Panc1 (cell line): Measurements from ENCODE around the gene SLC9A9. TPM values are rescaled to one million over a fixed set of nuclear protein-coding genes. Genes with fewer than 3 reads are reported as not detected.

Experiments
- ATAC-seq: fragments of 200-7000 bp; cut with Tn5 transposase; 2 replicates; pipeline ENCODE4 v1.9.1; 2020; ENCODE audit warnings: mild to moderate bottlenecking, moderate library complexity
- BruUV-seq: library from RNA; stranded (reverse); fragments of 400-500 nt; replicated peaks from 2 replicates; lab custom pipeline; 2021; lab: Mats Ljungman, UMichigan
- CTCF ChIA-PET: fragments of 300-600 bp; sonication (Branson Sonifier 250); formaldehyde crosslinking; loops from one replicate; lab custom pipeline; 2022; ENCODE audit warnings: antibody characterized with exemption; lab: Charles Lee
- POLR2A ChIA-PET: fragments of 300-600 bp; sonication (Branson Sonifier 250); formaldehyde crosslinking; loops from one replicate; lab custom pipeline; 2022; ENCODE audit warnings: antibody characterized with exemption; lab: Charles Lee
- DNase-seq: peaks from one replicate; pipeline ENCODE4 v3.0.0-alpha.2; 2010; ENCODE audit warnings: low read depth, low spot score
- H3K27ac ChIP-seq: 2 replicates; pipeline ENCODE4 v1.5.1; 2011; ENCODE audit warnings: mild to moderate bottlenecking, low read length, inconsistent platforms
- H3K27me3 ChIP-seq: fragments of 200-500 bp; sonication (Bioruptor generic); 2 replicates; pipeline ENCODE4 v1.6.0; 2014; ENCODE audit warnings: low read length, inconsistent platforms; ENCODE audit not compliant: control insufficient read depth, insufficient read depth
- H3K36me3 ChIP-seq: fragments of 200-500 bp; sonication (Bioruptor generic); 2 replicates; pipeline ENCODE4 v1.5.1; 2014; ENCODE audit warnings: inconsistent platforms, mild to moderate bottlenecking, low read length, moderate library complexity; ENCODE audit not compliant: control insufficient read depth, insufficient read depth
- H3K4me1 ChIP-seq: 2 replicates; pipeline ENCODE4 v1.5.1; 2011; ENCODE audit warnings: inconsistent platforms, mild to moderate bottlenecking, low read length, moderate library complexity; ENCODE audit not compliant: control insufficient read depth, insufficient read depth
- H3K4me3 ChIP-seq, 2 experiments: 2 replicates each; pipeline ENCODE4 v1.5.1; 2011 to 2012; ENCODE audit warnings: low read depth in 2 of 2, low read length in 2 of 2, mild to moderate bottlenecking in 2 of 2, inconsistent platforms in 1 of 2, moderate library complexity in 1 of 2
- H3K9me3 ChIP-seq: fragments of 200-500 bp; sonication (Bioruptor generic); 2 replicates; pipeline ENCODE4 v1.5.1; 2014; ENCODE audit warnings: low read depth, mild to moderate bottlenecking, inconsistent platforms, low read length, moderate library complexity; ENCODE audit not compliant: control insufficient read depth, insufficient read depth
- CTCF ChIP-seq: fragments of 450-650 bp; IDR thresholded peaks from 2 replicates; pipeline ENCODE4 v1.5.1; 2017; ENCODE audit warnings: mild to moderate bottlenecking
- POLR2AphosphoS5 ChIP-seq: IDR thresholded peaks from 2 replicates; pipeline ENCODE4 v1.6.1; 2012; ENCODE audit warnings: mild to moderate bottlenecking, low read depth, low read length, moderate library complexity
- REST ChIP-seq, 2 experiments: IDR thresholded peaks; 2 replicates each; pipeline ENCODE4 v1.6.1; 2011 to 2012; ENCODE audit warnings: low read depth in 2 of 2, control low read depth in 1 of 2, low read length in 1 of 2, mild to moderate bottlenecking in 1 of 2, moderate library complexity in 1 of 2; ENCODE audit not compliant: insufficient read depth in 1 of 2
- SIN3A ChIP-seq: IDR thresholded peaks from 2 replicates; pipeline ENCODE4 v1.6.1; 2012; ENCODE audit warnings: low read depth, mild to moderate bottlenecking, low read length, moderate library complexity, borderline replicate concordance; ENCODE audit not compliant: insufficient read depth
- TCF7L2 ChIP-seq: IDR thresholded peaks from 2 replicates; pipeline ENCODE4 v1.6.1; 2011; ENCODE audit warnings: mild to moderate bottlenecking, low read depth, low read length, inconsistent platforms
- in situ Hi-C: cut with HindIII; loops from 2 replicates; pipeline ENCODE4 v1.10.0; 2016; ENCODE audit warnings: low sequenced_read_pairs, low pct_unique_long_range_greater_than_20kb
- intact Hi-C: fragments of 100-400 bp; cut with micrococcal nuclease; formaldehyde crosslinking; loops from one replicate; pipeline ENCODE4 v1.10.0; 2022; ENCODE audit not compliant: unreplicated experiment
- total RNA-seq: library from RNA; stranded (reverse); gene quantifications from one replicate; pipeline ENCODE4 v1.2.1, GENCODE V29; 2021; ENCODE audit not compliant: unreplicated experiment

Gene SLC9A9
- total RNA-seq, 1 experiment from 2014 or later: not detected

GRCh38 chr3:143888846-143889245 lies 40.6 kb upstream of the SLC9A9 start:
- ATAC-seq (no peak), DNase-seq (no peak)
- in situ Hi-C loops: no loop called here
- H3K4me1 ChIP-seq: no peaks in the 10 kb centered on the region
- POLR2A ChIA-PET: no interaction called here
- peaks cover 2% of the 10 kb centered on the region; the same call in 1 of the 2 replicates for H3K27me3 ChIP-seq
- no TSS peak for BruUV-seq
- H3K36me3 ChIP-seq: no peaks in the 10 kb centered on the region
- H3K27ac ChIP-seq: no peak overlapping the region
- TF ChIP-seq SIN3A (no peak), TCF7L2 (no peak), REST (IDR thresholded peaks at IDR 0.05; ENCODE audit: insufficient read depth in 1 of 2, low read depth in 2 of 2, low read length in 1 of 2) (no peak), CTCF (no peak), POLR2AphosphoS5 (no peak)
- CTCF ChIA-PET: no interaction called here
- no peaks in the 10 kb centered on the region for H3K9me3 ChIP-seq
- no peak overlapping the region for H3K4me3 ChIP-seq
- intact Hi-C loops: no loop called here

GRCh38 chr3:143888166-143888565 lies 39.9 kb upstream of the SLC9A9 start:
- DNase-seq (no peak), ATAC-seq (no peak)
- H3K36me3 ChIP-seq: no peaks in the 10 kb centered on the region
- in situ Hi-C loops (no loop called here), intact Hi-C loops (no loop called here)
- H3K27ac ChIP-seq: no peak overlapping the region
- no TSS peak for BruUV-seq
- no peak overlapping the region for H3K4me3 ChIP-seq
- peaks cover 2% of the 10 kb centered on the region; the same call in 1 of the 2 replicates for H3K27me3 ChIP-seq
- ChIA-PET POLR2A (no interaction called here), CTCF (no interaction called here)
- no peaks in the 10 kb centered on the region for H3K4me1 ChIP-seq
- TF ChIP-seq POLR2AphosphoS5: no peak
- no peak for TF ChIP-seq TCF7L2
- no peak for TF ChIP-seq CTCF
- TF ChIP-seq SIN3A: no peak
- no peak for TF ChIP-seq REST (IDR thresholded peaks at IDR 0.05; ENCODE audit: insufficient read depth in 1 of 2, low read depth in 2 of 2, low read length in 1 of 2)
- no peaks in the 10 kb centered on the region for H3K9me3 ChIP-seq
